ENCODE data around the gene CCDC192.

The CCDC192 gene

GRCh38 chr5:127664093-127664492 is 39.1 kb upstream of the CCDC192 start:
- Histone ChIP-seq H3K9me2 (replicated peaks; ENCODE audit: insufficient read depth, low read length) (no peaks in the 10 kb centered on the region), H3F3A (ENCODE audit: insufficient read depth) (no peaks in the 10 kb centered on the region), H3K9ac (ENCODE audit: low read length) (no peak overlapping the region), H3K27ac (ENCODE audit: low read depth, low read length) (no peak overlapping the region), H3K4me2 (ENCODE audit: low read depth, low read length, poor library complexity, severe bottlenecking) (no peak overlapping the region), H3K79me2 (ENCODE audit: insufficient read depth, low read length) (no peaks in the 10 kb centered on the region), H3K36me3 (ENCODE audit: low read length) (no peaks in the 10 kb centered on the region), H4K20me1 (ENCODE audit: low read depth, low read length) (no peaks in the 10 kb centered on the region), H3K4me3 (ENCODE audit: insufficient read depth, low read length, poor library complexity, severe bottlenecking) (no peak overlapping the region), H2AFZ (ENCODE audit: low read depth, low read length, severe bottlenecking) (no peak overlapping the region), H3K9me3 (ENCODE audit: insufficient read depth, low read length) (no peaks in the 10 kb centered on the region), H3K27me3 (ENCODE audit: low read length) (no peaks in the 10 kb centered on the region)
- no peak for TF ChIP-seq CTCF (IDR thresholded peaks at IDR 0.05; ENCODE audit: insufficient read depth, low read length, poor library complexity, severe bottlenecking)
- no peak for TF ChIP-seq EZH2phosphoT487 (conservative IDR thresholded peaks at IDR 0.05; ENCODE audit: low read length)

- H3K27me3 ChIP-seq (ENCODE audit: low read length) = no peaks in the 10 kb centered on the region
- H3K79me2 ChIP-seq (ENCODE audit: insufficient read depth, low read length) = no peaks in the 10 kb centered on the region
- no peaks in the 10 kb centered on the region for H4K20me1 ChIP-seq (ENCODE audit: low read depth, low read length)
- no peak overlapping the region for H2AFZ ChIP-seq (ENCODE audit: low read depth, low read length, severe bottlenecking)
- no peak overlapping the region for H3K27ac ChIP-seq (ENCODE audit: low read depth, low read length)
- H3K4me2 ChIP-seq (ENCODE audit: low read depth, low read length, poor library complexity, severe bottlenecking) = no peak overlapping the region
- H3K9ac ChIP-seq (ENCODE audit: low read length) = no peak overlapping the region
- H3K9me3 ChIP-seq (ENCODE audit: insufficient read depth, low read length) = no peaks in the 10 kb centered on the region
- no peaks in the 10 kb centered on the region for H3K36me3 ChIP-seq (ENCODE audit: low read length)
- H3K4me3 ChIP-seq (ENCODE audit: insufficient read depth, low read length, poor library complexity, severe bottlenecking) = no peak overlapping the region
- no peaks in the 10 kb centered on the region for H3K9me2 ChIP-seq (replicated peaks; ENCODE audit: insufficient read depth, low read length)
- H3F3A ChIP-seq (ENCODE audit: insufficient read depth) = no peaks in the 10 kb centered on the region
- TF ChIP-seq CTCF (IDR thresholded peaks at IDR 0.05; ENCODE audit: insufficient read depth, low read length, poor library complexity, severe bottlenecking) (no peak), EZH2phosphoT487 (conservative IDR thresholded peaks at IDR 0.05; ENCODE audit: low read length) (no peak)
Observed at GRCh38 chr5:127665641-127666040, 37.5 kb upstream of the CCDC192 start.

GRCh38 chr5:127666043-127666716 is 37.0 kb upstream of the CCDC192 start:
- H3F3A ChIP-seq (ENCODE audit: insufficient read depth) = no peaks in the 10 kb centered on the region
- H3K36me3 ChIP-seq (ENCODE audit: low read length) = no peaks in the 10 kb centered on the region
- H3K9me2 ChIP-seq (replicated peaks; ENCODE audit: insufficient read depth, low read length) = no peaks in the 10 kb centered on the region
- H3K79me2 ChIP-seq (ENCODE audit: insufficient read depth, low read length) = no peaks in the 10 kb centered on the region
- no peak overlapping the region for H3K4me2 ChIP-seq (ENCODE audit: low read depth, low read length, poor library complexity, severe bottlenecking)
- TF ChIP-seq EZH2phosphoT487 (conservative IDR thresholded peaks at IDR 0.05; ENCODE audit: low read length) = no peak
- TF ChIP-seq CTCF (IDR thresholded peaks at IDR 0.05; ENCODE audit: insufficient read depth, low read length, poor library complexity, severe bottlenecking) = no peak
- no peak overlapping the region for H3K27ac ChIP-seq (ENCODE audit: low read depth, low read length)
- H2AFZ ChIP-seq (ENCODE audit: low read depth, low read length, severe bottlenecking) = no peak overlapping the region
- no peaks in the 10 kb centered on the region for H4K20me1 ChIP-seq (ENCODE audit: low read depth, low read length)
- no peaks in the 10 kb centered on the region for H3K27me3 ChIP-seq (ENCODE audit: low read length)
- H3K4me3 ChIP-seq (ENCODE audit: insufficient read depth, low read length, poor library complexity, severe bottlenecking) = no peak overlapping the region
- H3K9me3 ChIP-seq (ENCODE audit: insufficient read depth, low read length) = no peaks in the 10 kb centered on the region
- no peak overlapping the region for H3K9ac ChIP-seq (ENCODE audit: low read length)

All from SU-DHL-6 (cell line).